K562 (cell line): ENCODE measurements around the gene YPEL2. TPM values are rescaled to one million over a fixed set of nuclear protein-coding genes. Genes with fewer than 3 reads are reported as not detected.
A peak's percentile ranks its signal among the peaks of the same experiment; 100 is the strongest.

Experiments
- BRD9 ChIP-seq: fragments of 450-650 bp; IDR thresholded peaks from 2 replicates; pipeline ENCODE4 v1.6.1; 2018; ENCODE audit warnings: low read depth; ENCODE audit not compliant: partially characterized antibody
- DDX20 ChIP-seq: fragments of 450-650 bp; IDR thresholded peaks from 2 replicates; pipeline ENCODE4 v1.6.1; 2016; ENCODE audit warnings: missing genetic modification characterization, low read depth, mild to moderate bottlenecking, missing compliant biosample characterization, moderate library complexity
- EGR1 ChIP-seq: fragments of 450-650 bp; conservative IDR thresholded peaks from 2 replicates; pipeline ENCODE4 v1.6.1; 2017; ENCODE audit warnings: mild to moderate bottlenecking
- HCFC1 ChIP-seq: IDR thresholded peaks from 2 replicates; pipeline ENCODE4 v1.6.1; 2012; ENCODE audit warnings: low read depth, low read length, improper control_type of control experiment
- HNRNPK ChIP-seq: fragments of 200-400 bp; formaldehyde crosslinking; IDR thresholded peaks from one replicate; pipeline ENCODE4 v1.6.1; 2018; ENCODE audit warnings: mild to moderate bottlenecking, low read depth, low read length; ENCODE audit not compliant: poor library complexity, severe bottlenecking
- KDM1A ChIP-seq, 2 experiments: fragments of 450-650 bp; IDR thresholded peaks; 2 replicates each; pipeline ENCODE4 v1.6.1; 2016; ENCODE audit warnings: mild to moderate bottlenecking in 2 of 2
- KDM4B ChIP-seq, 2 experiments: fragments of 450-650 bp in 1 of 2; sonication (generic) in 1 of 2; IDR thresholded peaks; 2 replicates each; pipeline ENCODE4 v1.6.1; 2016 to 2017; ENCODE audit warnings: borderline replicate concordance in 2 of 2, antibody characterized with exemption in 1 of 2, low read depth in 1 of 2, mild to moderate bottlenecking in 1 of 2
- KHSRP ChIP-seq: fragments of 450-650 bp; IDR thresholded peaks from 2 replicates; pipeline ENCODE4 v1.6.1; 2017
- L3MBTL2 ChIP-seq: fragments of 450-650 bp; IDR thresholded peaks from 2 replicates; pipeline ENCODE4 v1.6.1; 2016; ENCODE audit warnings: mild to moderate bottlenecking, moderate library complexity
- MED1 ChIP-seq: sonication (generic); formaldehyde crosslinking; IDR thresholded peaks from 2 replicates; pipeline ENCODE4 v1.8.1; 2023; ENCODE audit warnings: missing genetic modification reagents, borderline replicate concordance
- NRF1 ChIP-seq, 2 experiments: fragments of 450-650 bp; IDR thresholded peaks in 1 of 2; conservative IDR thresholded peaks in 1 of 2; 2 replicates each; pipeline ENCODE4 v1.6.1; 2014; ENCODE audit warnings: mild to moderate bottlenecking in 2 of 2
- POLR2AphosphoS2 ChIP-seq: IDR thresholded peaks from 2 replicates; pipeline ENCODE4 v1.6.1; 2012; ENCODE audit warnings: low read length, improper control_type of control experiment
- SMAD3 ChIP-seq: fragments of 450-650 bp; formaldehyde crosslinking; conservative IDR thresholded peaks from 2 replicates; pipeline ENCODE4 v1.4.0; 2020; ENCODE audit warnings: mild to moderate bottlenecking
- SMAD4 ChIP-seq: fragments of 250-450 bp; sonication (Bioruptor Pico); conservative IDR thresholded peaks from 2 replicates; pipeline ENCODE4 v1.8.0; 2021; ENCODE audit warnings: inconsistent platforms, mild to moderate bottlenecking, moderate library complexity
- SMARCC2 ChIP-seq: fragments of 450-650 bp; IDR thresholded peaks from 2 replicates; pipeline ENCODE4 v1.6.1; 2017; ENCODE audit warnings: antibody characterized with exemption, moderate library complexity, mild to moderate bottlenecking, low read depth
- SRSF1 ChIP-seq: fragments of 200-400 bp; formaldehyde crosslinking; IDR thresholded peaks from 2 replicates; pipeline ENCODE4 v1.6.1; 2017; ENCODE audit warnings: mild to moderate bottlenecking, low read depth, low read length, moderate library complexity
- TAF9B ChIP-seq: fragments of 450-650 bp; IDR thresholded peaks from 2 replicates; pipeline ENCODE4 v1.6.1; 2018; ENCODE audit warnings: mild to moderate bottlenecking; ENCODE audit not compliant: partially characterized antibody
- ZKSCAN3 ChIP-seq: fragments of 250-450 bp; sonication (Bioruptor Pico); IDR thresholded peaks from 2 replicates; pipeline ENCODE4 v1.4.0; 2020
- ZNF140 ChIP-seq: fragments of 250-450 bp; sonication (Bioruptor Pico); IDR thresholded peaks from 2 replicates; pipeline ENCODE4 v1.8.0; 2021; ENCODE audit warnings: moderate library complexity, mild to moderate bottlenecking, inconsistent platforms
- ZNF184 ChIP-seq: sonication (generic); formaldehyde crosslinking; IDR thresholded peaks from 2 replicates; pipeline ENCODE4 v1.5.0; 2020; ENCODE audit warnings: missing genetic modification reagents
- ZNF696 ChIP-seq: fragments of 250-450 bp; sonication (Bioruptor Pico); conservative IDR thresholded peaks from 2 replicates; pipeline ENCODE4 v1.4.0; 2020; ENCODE audit warnings: mild to moderate bottlenecking, moderate library complexity
- polyA plus RNA-seq, 8 experiments: library from polyadenylated mRNA; depleted of rRNA in 4 of 8; stranded (reverse) in 5 of 8; unstranded in 3 of 8; fragments of >200 nt; fragmentation: Nextera tagmentation in 2 of 8; fragmentation: Illumina TruSeq in 1 of 8; extraction: Ambion mirVana in 2 of 8; extraction: Trizol in 1 of 8; gene quantifications; 2 replicates each; pipeline versions ENCODE4 v1.2.1 to v1.2.3, GENCODE V29; 2011 to 2014; ENCODE audit warnings: inconsistent platforms in 1 of 8, missing spikeins in 1 of 8
- total RNA-seq, 7 experiments: library from RNA; depleted of rRNA in 6 of 7; stranded (reverse); fragments of >200 nt in 6 of 7; fragmentation: Illumina TruSeq in 2 of 7; extraction: Trizol in 2 of 7; gene quantifications; 2 replicates each; pipeline versions ENCODE4 v1.2.1 to v1.2.3, GENCODE V29; 2011 to 2021; ENCODE audit warnings: low replicate concordance in 1 of 7
- TF ChIP-seq, protein P1 (sequence below): fragments of 450-650 bp; IDR thresholded peaks from 2 replicates; pipeline ENCODE4 v1.6.1; 2016; ENCODE audit warnings: low read depth, mild to moderate bottlenecking, moderate library complexity
- TF ChIP-seq, protein P2 (sequence below): fragments of 250-450 bp; sonication (Bioruptor Pico); IDR thresholded peaks from 2 replicates; pipeline ENCODE4 v1.8.0; 2021; ENCODE audit warnings: moderate library complexity, mild to moderate bottlenecking, inconsistent platforms
- TF ChIP-seq, protein P3 (sequence below): fragments of 250-450 bp; sonication (Bioruptor Pico); IDR thresholded peaks from 2 replicates; pipeline ENCODE4 v1.4.0; 2020; ENCODE audit warnings: borderline replicate concordance
- TF ChIP-seq, protein P4 (sequence below): fragments of 250-450 bp; sonication (Bioruptor Pico); IDR thresholded peaks from 2 replicates; pipeline ENCODE4 v1.5.0; 2020; ENCODE audit warnings: mild to moderate bottlenecking

The YPEL2 gene
- total and polyA plus RNA-seq, 9 of the 15 experiments (the other 6 are each of a cell fraction or from before 2014, with no cell fraction given): 0.11 to 2.4 (median 0.47) TPM

DNA sequence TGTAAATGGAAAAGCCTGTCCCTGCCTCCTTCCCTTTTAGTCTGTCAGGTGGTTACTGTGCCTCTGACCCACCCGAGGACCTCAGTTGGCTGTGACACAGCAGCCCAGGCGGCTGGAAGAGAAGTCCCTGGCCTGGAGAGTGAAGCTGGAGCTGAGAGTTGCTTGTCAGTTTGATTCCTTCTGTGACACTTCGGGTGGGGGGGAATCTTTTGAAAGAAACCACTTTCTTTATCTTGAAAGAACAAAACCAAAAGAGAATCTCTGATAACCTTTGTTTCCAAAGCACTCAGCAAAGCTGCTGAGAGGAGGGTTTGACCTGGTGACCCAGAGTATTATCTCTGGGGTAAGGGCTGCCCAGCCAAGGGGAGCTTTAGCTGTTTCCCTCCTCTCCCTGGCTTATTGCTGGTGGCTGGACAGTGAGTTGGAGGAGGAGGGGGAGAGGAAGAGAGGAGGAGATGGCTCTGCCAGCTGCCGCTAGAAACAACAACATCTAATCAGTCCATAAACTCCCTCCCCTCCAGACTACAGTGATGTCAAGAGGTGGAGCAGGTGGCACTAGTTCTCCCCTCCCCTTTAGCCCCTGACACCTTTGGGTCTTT is 34.0 kb downstream of the YPEL2 start (continued):
- TF ChIP-seq ZNF696 (CRISPR knock-in tag): no peak
- no peak for TF ChIP-seq TAF9B
- TF ChIP-seq HNRNPK: no peak
- TF ChIP-seq, protein P1, sequence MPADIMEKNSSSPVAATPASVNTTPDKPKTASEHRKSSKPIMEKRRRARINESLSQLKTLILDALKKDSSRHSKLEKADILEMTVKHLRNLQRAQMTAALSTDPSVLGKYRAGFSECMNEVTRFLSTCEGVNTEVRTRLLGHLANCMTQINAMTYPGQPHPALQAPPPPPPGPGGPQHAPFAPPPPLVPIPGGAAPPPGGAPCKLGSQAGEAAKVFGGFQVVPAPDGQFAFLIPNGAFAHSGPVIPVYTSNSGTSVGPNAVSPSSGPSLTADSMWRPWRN: peak; percentile 88
- no peak for TF ChIP-seq HCFC1
- TF ChIP-seq KDM4B (IDR thresholded peaks at IDR 0.05; ENCODE audit: borderline replicate concordance in 2 of 2, low read depth in 1 of 2): no peak; a peak in 1 of 4 replicates
- TF ChIP-seq POLR2AphosphoS2: no peak
- no peak for TF ChIP-seq BRD9
- no peak for TF ChIP-seq DDX20 (tag)
- peak; percentile 79; the same call in 1 of the 2 replicates for TF ChIP-seq SMAD3 (CRISPR knock-in tag)
- TF ChIP-seq, protein P2, sequence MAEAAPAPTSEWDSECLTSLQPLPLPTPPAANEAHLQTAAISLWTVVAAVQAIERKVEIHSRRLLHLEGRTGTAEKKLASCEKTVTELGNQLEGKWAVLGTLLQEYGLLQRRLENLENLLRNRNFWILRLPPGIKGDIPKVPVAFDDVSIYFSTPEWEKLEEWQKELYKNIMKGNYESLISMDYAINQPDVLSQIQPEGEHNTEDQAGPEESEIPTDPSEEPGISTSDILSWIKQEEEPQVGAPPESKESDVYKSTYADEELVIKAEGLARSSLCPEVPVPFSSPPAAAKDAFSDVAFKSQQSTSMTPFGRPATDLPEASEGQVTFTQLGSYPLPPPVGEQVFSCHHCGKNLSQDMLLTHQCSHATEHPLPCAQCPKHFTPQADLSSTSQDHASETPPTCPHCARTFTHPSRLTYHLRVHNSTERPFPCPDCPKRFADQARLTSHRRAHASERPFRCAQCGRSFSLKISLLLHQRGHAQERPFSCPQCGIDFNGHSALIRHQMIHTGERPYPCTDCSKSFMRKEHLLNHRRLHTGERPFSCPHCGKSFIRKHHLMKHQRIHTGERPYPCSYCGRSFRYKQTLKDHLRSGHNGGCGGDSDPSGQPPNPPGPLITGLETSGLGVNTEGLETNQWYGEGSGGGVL: no peak
- TF ChIP-seq ZKSCAN3: no peak
- TF ChIP-seq, protein P3, sequence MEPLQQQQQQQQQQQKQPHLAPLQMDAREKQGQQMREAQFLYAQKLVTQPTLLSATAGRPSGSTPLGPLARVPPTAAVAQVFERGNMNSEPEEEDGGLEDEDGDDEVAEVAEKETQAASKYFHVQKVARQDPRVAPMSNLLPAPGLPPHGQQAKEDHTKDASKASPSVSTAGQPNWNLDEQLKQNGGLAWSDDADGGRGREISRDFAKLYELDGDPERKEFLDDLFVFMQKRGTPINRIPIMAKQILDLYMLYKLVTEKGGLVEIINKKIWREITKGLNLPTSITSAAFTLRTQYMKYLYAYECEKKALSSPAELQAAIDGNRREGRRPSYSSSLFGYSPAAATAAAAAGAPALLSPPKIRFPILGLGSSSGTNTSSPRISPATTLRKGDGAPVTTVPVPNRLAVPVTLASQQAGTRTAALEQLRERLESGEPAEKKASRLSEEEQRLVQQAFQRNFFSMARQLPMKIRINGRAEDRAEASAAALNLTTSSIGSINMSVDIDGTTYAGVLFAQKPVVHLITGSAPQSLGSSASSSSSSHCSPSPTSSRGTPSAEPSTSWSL (CRISPR knock-in tag): no peak
- peak; percentile 94 for TF ChIP-seq SMAD4 (CRISPR knock-in tag)
- 0 out of 4 replicates have a peak, but pooled peaks of 1 of the 2 experiments have one; percentile 7 for TF ChIP-seq NRF1 (conservative IDR thresholded peaks at IDR 0.05 in 1 of 2, IDR thresholded peaks at IDR 0.05 in 1 of 2)
- TF ChIP-seq EGR1: no peak; the same call in 1 of the 2 replicates
- peak; percentile 81 for TF ChIP-seq SMARCC2
- TF ChIP-seq KDM1A (IDR thresholded peaks at IDR 0.05): peak; percentile 100
- TF ChIP-seq SRSF1: no peak
- TF ChIP-seq MED1 (CRISPR knock-in tag): no peak
- peak; percentile 25; the same call in 1 of the 2 replicates for TF ChIP-seq L3MBTL2
- TF ChIP-seq ZNF140 (CRISPR knock-in tag): no peak
- TF ChIP-seq ZNF184 (CRISPR knock-in tag): no peak
- TF ChIP-seq, protein P4, sequence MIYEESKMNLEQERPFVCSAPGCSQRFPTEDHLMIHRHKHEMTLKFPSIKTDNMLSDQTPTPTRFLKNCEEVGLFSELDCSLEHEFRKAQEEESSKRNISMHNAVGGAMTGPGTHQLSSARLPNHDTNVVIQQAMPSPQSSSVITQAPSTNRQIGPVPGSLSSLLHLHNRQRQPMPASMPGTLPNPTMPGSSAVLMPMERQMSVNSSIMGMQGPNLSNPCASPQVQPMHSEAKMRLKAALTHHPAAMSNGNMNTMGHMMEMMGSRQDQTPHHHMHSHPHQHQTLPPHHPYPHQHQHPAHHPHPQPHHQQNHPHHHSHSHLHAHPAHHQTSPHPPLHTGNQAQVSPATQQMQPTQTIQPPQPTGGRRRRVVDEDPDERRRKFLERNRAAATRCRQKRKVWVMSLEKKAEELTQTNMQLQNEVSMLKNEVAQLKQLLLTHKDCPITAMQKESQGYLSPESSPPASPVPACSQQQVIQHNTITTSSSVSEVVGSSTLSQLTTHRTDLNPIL: no peak
- TF ChIP-seq KHSRP: peak; percentile 43; the same call in 1 of the 2 replicates
